Islet of Langerhans (tissue), 1 donor: ENCODE data around the gene UBL3.
A peak's percentile ranks its signal among the peaks of the same experiment; 100 is the strongest.

Experiments used
- FAIRE-seq: peaks from one replicate; lab custom pipeline; 2011; peaks lifted over from hg19 to GRCh38; lab: Jason Lieb, UNC

The UBL3 gene

GRCh38 chr13:29808264-29808663, 42.2 kb downstream of the UBL3 start:
- FAIRE-seq, result no peak

- peak; percentile 49 for FAIRE-seq
Measured at GRCh38 chr13:29805994-29806979, 44.1 kb downstream of the UBL3 start.

GRCh38 chr13:29803221-29803620, 47.2 kb downstream of the UBL3 start:
- no peak for FAIRE-seq

GRCh38 chr13:29802621-29803020, 47.8 kb downstream of the UBL3 start:
- FAIRE-seq, result no peak

GRCh38 chr13:29801737-29802305, 48.6 kb downstream of the UBL3 start:
- no peak for FAIRE-seq

GRCh38 chr13:29801102-29801501, 49.3 kb downstream of the UBL3 start:
- FAIRE-seq, result no peak

GRCh38 chr13:29800687-29801086, 49.7 kb downstream of the UBL3 start:
- no peak for FAIRE-seq

GRCh38 chr13:29799041-29799440, 51.4 kb downstream of the UBL3 start:
- no peak for FAIRE-seq

GRCh38 chr13:29791997-29792780, 58.2 kb downstream of the UBL3 start:
- peak; percentile 61 for FAIRE-seq

GRCh38 chr13:29791508-29791907, 58.9 kb downstream of the UBL3 start:
- no peak for FAIRE-seq

GRCh38 chr13:29786698-29787097, 63.7 kb downstream of the UBL3 start:
- no peak for FAIRE-seq

- no peak for FAIRE-seq
Measured at GRCh38 chr13:29785978-29786377, 64.4 kb downstream of the UBL3 start.

GRCh38 chr13:29782798-29783197, 67.6 kb downstream of the UBL3 start:
- no peak for FAIRE-seq

- no peak for FAIRE-seq
Measured at GRCh38 chr13:29774830-29775229, 75.6 kb downstream of the UBL3 start.

- peak; percentile 98 for FAIRE-seq
Measured at GRCh38 chr13:29771247-29771646, 79.2 kb downstream of the UBL3 start.

- no peak for FAIRE-seq
Measured at GRCh38 chr13:29767006-29767405, 83.4 kb downstream of the UBL3 start.

- no peak for FAIRE-seq
Measured at GRCh38 chr13:29763436-29764180, 86.8 kb downstream of the UBL3 start.

- FAIRE-seq, result no peak
Measured at GRCh38 chr13:29761815-29762214, 88.6 kb downstream of the UBL3 start.

- no peak for FAIRE-seq
Measured at GRCh38 chr13:29761160-29761559, 89.3 kb downstream of the UBL3 start.

GRCh38 chr13:29760544-29760943, 89.9 kb downstream of the UBL3 start:
- no peak for FAIRE-seq

- no peak for FAIRE-seq
Measured at GRCh38 chr13:29758531-29759114, 91.8 kb downstream of the UBL3 start.

GRCh38 chr13:29756506-29756905, 93.9 kb downstream of the UBL3 start:
- no peak for FAIRE-seq
